HepG2 (cell line): ENCODE data around the gene RFX6. TPM values are rescaled to one million over a fixed set of nuclear protein-coding genes. Genes with fewer than 3 reads are reported as not detected.
"Not testable (repeated sequence)": the region's sequence is repeated elsewhere in the genome, so short reads cannot be mapped to it uniquely, and the experiment has no call there.

Experiments
- ATAC-seq: fragments of 200-7000 bp; cut with Tn5 transposase; 3 replicates; pipeline ENCODE4 v1.9.1; 2020; ENCODE audit warnings: mild to moderate bottlenecking, moderate library complexity
- BruUV-seq: library from RNA; stranded (reverse); fragments of 400-500 nt; replicated peaks from 2 replicates; lab custom pipeline; 2021; lab: Mats Ljungman, UMichigan
- CTCF ChIA-PET: fragments of 300-600 bp; formaldehyde crosslinking; extraction: SDS; loops from one replicate; lab custom pipeline; 2021; ENCODE audit warnings: low total read pairs, inconsistent platforms, low intra/inter-chr PET ratio; lab: Yijun Ruan, JAX
- POLR2A ChIA-PET: fragments of 350-600 bp; sonication (Branson Sonifier 250); formaldehyde crosslinking; loops from one replicate; lab custom pipeline; 2020; ENCODE audit warnings: antibody characterized with exemption, inconsistent platforms; lab: Yijun Ruan, JAX
- DNase-seq: peaks from one replicate; pipeline ENCODE4 v3.0.0-alpha.2; 2015; ENCODE audit warnings: low spot score
- FAIRE-seq: peaks from 3 replicates; lab custom pipeline; 2011; peaks lifted over from hg19 to GRCh38; lab: Jason Lieb, UNC
- H2AFZ ChIP-seq: one replicate; pipeline ENCODE4 v1.6.1; 2011; ENCODE audit warnings: low read length, inconsistent platforms
- H3K27ac ChIP-seq: fragments of 300-600 bp; 3 replicates; pipeline ENCODE4 v1.8.0; 2011; ENCODE audit warnings: mixed run types, mild to moderate bottlenecking, mixed read lengths, low read length, inconsistent platforms; ENCODE audit not compliant: insufficient read depth; ENCODE audit errors: extremely low read length
- H3K27me3 ChIP-seq, 2 experiments: fragments of 200-600 bp in 1 of 2; 2 replicates in 1 of 2; 3 replicates in 1 of 2; pipeline versions ENCODE4 v1.6.0 to v1.8.0; 2011; ENCODE audit warnings: low read length in 2 of 2, mild to moderate bottlenecking in 2 of 2, moderate library complexity in 2 of 2, inconsistent platforms in 1 of 2; ENCODE audit not compliant: insufficient read depth in 2 of 2, control insufficient read depth in 1 of 2
- H3K36me3 ChIP-seq, 2 experiments: fragments of 200-600 bp in 1 of 2; replicated peaks in 1 of 2; 2 replicates in 1 of 2; 3 replicates in 1 of 2; pipeline versions ENCODE4 v1.5.1 to v1.8.0; 2011; ENCODE audit warnings: low read length in 2 of 2, inconsistent platforms in 1 of 2; ENCODE audit not compliant: insufficient read depth in 2 of 2, control insufficient read depth in 1 of 2
- H3K4me1 ChIP-seq: 2 replicates; pipeline ENCODE4 v1.5.1; 2012; ENCODE audit warnings: low read length, inconsistent platforms; ENCODE audit not compliant: insufficient read depth
- H3K4me2 ChIP-seq: 2 replicates; pipeline ENCODE4 v1.6.0; 2011; ENCODE audit warnings: low read depth, low read length, inconsistent platforms
- H3K4me3 ChIP-seq, 3 experiments: fragments of 200-600 bp in 1 of 3; sonication (generic), shearing (Covaris generic) in 1 of 3; replicated peaks in 1 of 3; 2 replicates each; pipeline ENCODE4 v1.5.1; 2011 to 2016; ENCODE audit warnings: low read length in 3 of 3, inconsistent platforms in 2 of 3, low read depth in 2 of 3, mild to moderate bottlenecking in 2 of 3, control low read depth in 1 of 3, mixed read lengths in 1 of 3; ENCODE audit not compliant: insufficient read depth in 1 of 3
- H3K79me2 ChIP-seq: one replicate; pipeline ENCODE4 v1.6.1; 2011; ENCODE audit warnings: low read length, inconsistent platforms; ENCODE audit not compliant: insufficient read depth
- H3K9ac ChIP-seq: 2 replicates; pipeline ENCODE4 v1.6.0; 2011; ENCODE audit warnings: mild to moderate bottlenecking, low read depth, low read length, inconsistent platforms; ENCODE audit not compliant: insufficient read depth
- H3K9me3 ChIP-seq: 2 replicates; pipeline ENCODE4 v1.5.1; 2012; ENCODE audit warnings: mild to moderate bottlenecking, low read length
- H4K20me1 ChIP-seq: 2 replicates; pipeline ENCODE4 v1.6.0; 2011; ENCODE audit warnings: inconsistent platforms, mild to moderate bottlenecking, low read length, moderate library complexity; ENCODE audit not compliant: insufficient read depth
- AHR ChIP-seq: IDR thresholded peaks from 2 replicates; pipeline ENCODE4 v1.6.1; 2018; ENCODE audit warnings: missing genetic modification reagents, missing compliant biosample characterization
- HDAC1 ChIP-seq: sonication (generic); formaldehyde crosslinking; IDR thresholded peaks from 2 replicates; pipeline ENCODE4 v1.5.1; 2020; ENCODE audit warnings: mild to moderate bottlenecking, missing genetic modification reagents
- IKZF1 ChIP-seq: fragments of 450-650 bp; IDR thresholded peaks from 2 replicates; pipeline ENCODE4 v1.7.1; 2016
- KDM1A ChIP-seq: IDR thresholded peaks from 2 replicates; pipeline ENCODE4 v1.6.1; 2016; ENCODE audit warnings: missing compliant biosample characterization
- MEF2D ChIP-seq: sonication (generic); formaldehyde crosslinking; IDR thresholded peaks from 2 replicates; pipeline ENCODE4 v1.5.1; 2020; ENCODE audit warnings: mild to moderate bottlenecking, missing genetic modification reagents
- MXI1 ChIP-seq: IDR thresholded peaks from 3 replicates; pipeline ENCODE4 v1.6.1; 2012; ENCODE audit warnings: low read depth, low read length, inconsistent platforms, borderline replicate concordance
- SNAI1 ChIP-seq: sonication (generic); formaldehyde crosslinking; IDR thresholded peaks from 2 replicates; pipeline ENCODE4 v1.5.0; 2020; ENCODE audit warnings: mild to moderate bottlenecking, missing genetic modification reagents, borderline replicate concordance
- ZSCAN30 ChIP-seq: sonication (generic); formaldehyde crosslinking; IDR thresholded peaks from 2 replicates; pipeline ENCODE4 v1.5.0; 2020; ENCODE audit warnings: mild to moderate bottlenecking, missing genetic modification reagents
- ZSCAN9 ChIP-seq: IDR thresholded peaks from 2 replicates; pipeline ENCODE4 v1.6.1; 2016; ENCODE audit warnings: borderline replicate concordance
- WGBS: methylation state at CpG from one replicate; pipeline ENCODE4 v1.1.6; 2017; ENCODE audit warnings: low lambda C conversion rate; 5-methylcytosine and 5-hydroxymethylcytosine counted together
- in situ Hi-C: cut with HindIII; loops from 2 replicates; pipeline ENCODE4 v1.10.0; 2017; ENCODE audit warnings: low pct_unique_long_range_greater_than_20kb; ENCODE audit not compliant: extremely low pct_ligation_motif_present
- intact Hi-C: fragments of 100-400 bp; cut with micrococcal nuclease; formaldehyde crosslinking; loops from one replicate; pipeline ENCODE4 v1.10.0; 2022; ENCODE audit not compliant: unreplicated experiment
- polyA plus RNA-seq, 8 experiments: library from polyadenylated mRNA; depleted of rRNA in 3 of 8; stranded (reverse) in 7 of 8; unstranded in 1 of 8; fragments of >200 nt; fragmentation: Illumina TruSeq in 4 of 8; extraction: Trizol in 4 of 8; gene quantifications; 2 replicates each; pipeline versions ENCODE4 v1.2.1 to v1.2.3, GENCODE V29; 2011 to 2016; ENCODE audit warnings: low read depth in 4 of 8, missing spikeins in 1 of 8, mixed read lengths in 1 of 8; ENCODE audit not compliant: insufficient read depth in 1 of 8
- total RNA-seq, 5 experiments: library from RNA; depleted of rRNA; stranded (reverse); fragments of >200 nt; fragmentation: Illumina TruSeq; extraction: Trizol; gene quantifications; 2 replicates each; pipeline ENCODE4 v1.2.3, GENCODE V29; 2016; ENCODE audit warnings: low read depth in 1 of 5
- TF ChIP-seq, protein P1 (sequence below): sonication (generic); formaldehyde crosslinking; IDR thresholded peaks from 2 replicates; pipeline ENCODE4 v1.5.0; 2020; ENCODE audit warnings: mild to moderate bottlenecking, missing genetic modification reagents

RFX6 gene
- total and polyA plus RNA-seq, 2 of the 13 experiments (the other 11 are each of a cell fraction or from before 2014, with no cell fraction given): 0.04 TPM; not detected in 1

DNA sequence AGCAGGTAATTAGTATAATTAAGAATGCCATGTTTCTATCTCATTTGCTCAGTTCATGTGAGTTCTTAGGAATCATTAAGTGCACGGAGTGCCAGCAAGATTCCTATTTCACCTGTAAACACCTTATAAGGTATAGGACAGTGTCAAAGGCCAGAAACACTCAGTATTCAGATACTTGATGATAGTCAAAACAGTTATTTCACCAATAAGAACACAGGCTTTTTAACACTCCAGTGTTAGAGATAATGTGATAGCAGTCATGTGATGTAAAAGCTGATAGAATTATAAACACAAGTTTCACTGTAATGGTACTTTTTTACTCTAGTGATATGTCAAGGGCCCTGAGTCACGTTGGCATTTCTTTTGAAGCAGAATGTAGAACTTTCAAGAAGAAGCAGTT, 48.1 kb upstream of the RFX6 start, which contains the start of gene GPRC6A:
GPRC6A (minus strand) TSS at position 101 of the 400 bp plus-strand sequence; CDS start at position 31, 70 bp downstream.
- Histone ChIP-seq H4K20me1 (no peaks in the 10 kb centered on the region), H2AFZ (no peak within 1 kb of the TSS), H3K27ac (no peak within 1 kb of the TSS), H3K79me2 (no peaks in the 10 kb centered on the region), H3K4me3 (no peak within 1 kb of the TSS), H3K36me3 (no peaks in the 10 kb centered on the region), H3K9ac (no peak within 1 kb of the TSS), H3K9me3 (no peaks in the 10 kb centered on the region), H3K4me1 (no peaks in the 10 kb centered on the region), H3K27me3 (no peaks in the 10 kb centered on the region; a peak in 1 of 5 replicates), H3K4me2 (no peak within 1 kb of the TSS)
- CTCF ChIA-PET: no interaction called here
- POLR2A ChIA-PET: no interaction called here
- FAIRE-seq: no peak
- in situ Hi-C loops (no loop called here), intact Hi-C loops (no loop called here)
- no peak for ATAC-seq
- DNase-seq: no peak
- WGBS: 3% methylated on average over 2 of the region's 2 CpGs
- BruUV-seq: no TSS peak
- TF ChIP-seq AHR (CRISPR knock-in tag) (no peak), SNAI1 (CRISPR knock-in tag) (no peak), IKZF1 (no peak), KDM1A (CRISPR knock-in tag) (no peak), MEF2D (CRISPR knock-in tag) (no peak), MXI1 (no peak), ZSCAN9 (CRISPR knock-in tag) (no peak), HDAC1 (no peak), ZSCAN30 (CRISPR knock-in tag) (no peak)
- TF ChIP-seq, protein P1, sequence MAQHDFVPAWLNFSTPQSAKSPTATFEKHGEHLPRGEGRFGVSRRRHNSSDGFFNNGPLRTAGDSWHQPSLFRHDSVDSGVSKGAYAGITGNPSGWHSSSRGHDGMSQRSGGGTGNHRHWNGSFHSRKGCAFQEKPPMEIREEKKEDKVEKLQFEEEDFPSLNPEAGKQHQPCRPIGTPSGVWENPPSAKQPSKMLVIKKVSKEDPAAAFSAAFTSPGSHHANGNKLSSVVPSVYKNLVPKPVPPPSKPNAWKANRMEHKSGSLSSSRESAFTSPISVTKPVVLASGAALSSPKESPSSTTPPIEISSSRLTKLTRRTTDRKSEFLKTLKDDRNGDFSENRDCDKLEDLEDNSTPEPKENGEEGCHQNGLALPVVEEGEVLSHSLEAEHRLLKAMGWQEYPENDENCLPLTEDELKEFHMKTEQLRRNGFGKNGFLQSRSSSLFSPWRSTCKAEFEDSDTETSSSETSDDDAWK (CRISPR knock-in tag): no peak

DNA sequence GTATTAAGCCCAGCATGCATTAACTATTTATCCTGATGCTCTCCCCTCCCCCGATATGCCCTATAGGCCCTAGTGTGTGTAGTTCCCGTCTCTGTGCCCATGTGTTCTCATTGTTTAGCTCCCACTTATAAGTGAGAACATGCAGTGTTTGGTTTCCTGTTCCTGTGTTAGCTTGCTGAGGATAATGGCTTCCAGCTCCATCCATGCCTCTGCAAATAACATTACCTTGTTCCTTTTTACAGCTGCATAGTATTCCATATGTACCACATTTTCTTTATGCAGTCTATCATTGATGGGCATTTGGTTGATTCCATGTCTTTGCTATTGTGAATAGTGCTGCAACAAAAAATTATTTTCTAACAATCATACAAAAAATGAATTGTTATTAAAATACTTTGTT, 42.5 kb upstream of the RFX6 start:
- DNase-seq, H3K79me2 ChIP-seq, H3K9ac ChIP-seq, H3K4me2 ChIP-seq, POLR2A ChIA-PET, H3K4me3 ChIP-seq, H3K27ac ChIP-seq, intact Hi-C loops, in situ Hi-C loops, ATAC-seq, H3K9me3 ChIP-seq, H4K20me1 ChIP-seq, CTCF ChIA-PET, H2AFZ ChIP-seq, H3K27me3 ChIP-seq, H3K36me3 ChIP-seq, BruUV-seq, FAIRE-seq: not testable (repeated sequence)
- H3K4me1 ChIP-seq: peaks cover 14% of the 10 kb centered on the region
- WGBS: 61% methylated on average over 2 of the region's 2 CpGs
